GM19351 (cell line): ENCODE measurements around the gene ACE.

Experiments used
- ATAC-seq: cut with Tn5 transposase; IDR thresholded peaks from one replicate; pipeline ENCODE4 v1.9.1; 2021; ENCODE audit warnings: mild to moderate bottlenecking, moderate library complexity; ENCODE audit not compliant: unreplicated experiment

Gene ACE

DNA sequence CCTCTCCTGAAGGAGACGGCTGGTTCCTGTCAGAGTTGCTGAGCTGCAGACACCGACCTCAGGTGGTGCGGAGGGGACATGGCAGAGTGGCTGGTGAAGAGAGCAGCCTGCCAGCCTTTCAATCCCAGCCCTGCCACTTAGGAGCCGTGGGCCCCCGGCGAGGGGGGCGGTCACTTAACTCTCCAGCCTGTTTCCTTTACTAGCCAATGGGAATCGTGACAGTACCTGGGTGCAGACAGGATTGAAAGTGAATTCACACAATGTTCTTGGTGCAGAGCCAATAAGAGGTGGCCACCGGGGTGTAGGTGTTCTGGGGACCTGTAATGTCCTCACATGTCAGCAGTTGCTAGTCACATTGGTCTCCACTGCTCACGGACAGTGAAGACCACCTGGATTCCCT lies 13.5 kb downstream of the ACE start:
- ATAC-seq = no peak

DNA sequence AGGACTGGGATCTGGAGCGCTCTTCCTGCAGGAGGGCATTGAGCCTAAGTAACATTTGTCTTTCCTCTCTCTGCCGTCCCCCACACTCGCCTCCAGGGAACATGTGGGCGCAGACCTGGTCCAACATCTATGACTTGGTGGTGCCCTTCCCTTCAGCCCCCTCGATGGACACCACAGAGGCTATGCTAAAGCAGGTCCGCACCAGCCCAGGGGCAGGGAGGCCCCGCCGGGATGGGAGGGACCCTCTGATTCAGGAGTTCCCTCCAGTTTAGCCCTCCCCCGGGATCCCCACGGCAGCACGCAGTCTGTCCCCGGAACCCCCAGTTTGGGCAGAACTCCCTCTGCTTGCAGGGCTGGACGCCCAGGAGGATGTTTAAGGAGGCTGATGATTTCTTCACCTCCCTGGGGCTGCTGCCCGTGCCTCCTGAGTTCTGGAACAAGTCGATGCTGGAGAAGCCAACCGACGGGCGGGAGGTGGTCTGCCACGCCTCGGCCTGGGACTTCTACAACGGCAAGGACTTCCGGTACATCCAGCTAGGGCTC lies 14.1 kb downstream of the ACE start:
- no peak for ATAC-seq

DNA sequence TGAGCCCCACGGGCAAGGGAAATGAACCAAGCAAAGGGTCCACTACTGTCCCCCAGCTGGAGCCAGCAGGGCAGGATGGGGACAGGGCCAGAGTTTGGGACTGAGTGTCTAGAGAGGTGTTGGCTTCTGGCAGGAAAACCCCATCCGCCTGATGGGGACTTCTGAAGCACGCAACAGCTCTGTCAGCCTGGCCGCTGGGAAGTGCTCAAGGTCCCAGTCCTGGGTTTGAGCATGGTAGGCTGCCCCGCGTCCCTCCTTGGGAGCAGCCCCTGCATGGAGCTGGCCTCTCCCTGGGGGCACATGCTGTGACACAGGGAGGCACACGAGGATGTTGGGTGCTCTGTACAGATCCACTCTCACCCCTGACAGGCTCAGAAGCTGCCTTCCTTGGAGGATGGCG lies 14.6 kb downstream of the ACE start:
- no peak for ATAC-seq

DNA sequence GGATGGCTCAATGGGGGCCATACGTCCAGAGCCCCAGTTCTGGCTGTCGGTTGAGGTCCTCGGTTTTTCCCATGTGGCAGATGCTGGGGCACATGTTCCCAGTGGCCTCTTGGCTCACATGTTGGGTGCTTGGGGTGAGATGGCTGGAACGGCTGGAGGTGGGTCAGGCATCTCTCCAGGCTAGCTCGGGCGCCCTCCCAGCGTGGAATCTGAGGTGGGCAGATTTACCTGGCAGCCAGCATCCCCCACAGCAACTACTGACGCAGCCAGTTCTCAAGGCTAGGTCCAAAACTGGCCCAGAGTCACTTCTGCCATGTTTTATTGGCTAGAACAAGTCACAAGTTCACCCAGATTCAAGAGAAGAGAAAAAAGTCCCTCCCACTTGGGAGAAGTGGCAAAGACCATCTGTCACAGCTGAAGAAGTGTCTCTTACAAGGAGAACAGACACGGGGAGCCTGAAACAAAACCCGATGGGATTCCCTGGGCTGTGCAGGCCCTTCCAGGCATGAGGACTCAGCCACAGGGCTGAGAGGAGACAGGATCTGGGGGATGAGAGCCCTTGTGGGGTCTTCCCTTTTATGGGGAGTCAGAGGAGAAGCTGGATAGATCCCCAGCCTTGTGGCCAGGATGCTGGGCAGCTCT lies 15.2 kb downstream of the ACE start:
- no peak for ATAC-seq

DNA sequence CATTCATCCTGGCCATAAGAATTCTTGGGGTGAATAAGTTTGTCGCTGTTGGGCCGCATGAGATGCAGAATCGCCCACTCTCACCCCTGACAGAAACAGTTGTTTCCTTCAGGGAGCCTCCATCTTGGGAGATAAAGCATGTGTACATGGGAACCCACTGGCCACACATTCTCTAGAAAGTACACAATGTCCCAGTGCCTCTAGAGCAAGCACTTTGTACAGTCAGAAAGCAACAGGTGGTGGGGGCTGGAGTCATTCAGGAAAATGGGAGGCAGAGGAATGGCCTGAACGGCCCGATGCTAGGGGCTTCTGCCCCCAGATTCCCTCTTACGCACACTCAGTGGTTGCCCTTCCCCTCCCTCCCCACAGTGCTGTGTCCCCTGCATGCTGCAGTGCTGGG lies 16.1 kb downstream of the ACE start:
- no peak for ATAC-seq

DNA sequence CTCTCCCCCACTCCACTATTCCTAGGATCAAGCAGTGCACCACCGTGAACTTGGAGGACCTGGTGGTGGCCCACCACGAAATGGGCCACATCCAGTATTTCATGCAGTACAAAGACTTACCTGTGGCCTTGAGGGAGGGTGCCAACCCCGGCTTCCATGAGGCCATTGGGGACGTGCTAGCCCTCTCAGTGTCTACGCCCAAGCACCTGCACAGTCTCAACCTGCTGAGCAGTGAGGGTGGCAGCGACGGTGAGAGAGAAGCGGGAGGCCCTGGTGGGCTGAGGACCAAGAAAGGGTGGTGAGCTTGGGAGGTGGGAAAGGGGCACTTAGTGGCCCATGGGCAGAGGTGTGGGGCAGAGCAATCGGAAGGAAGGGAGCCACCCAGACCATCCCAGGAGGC lies 16.6 kb downstream of the ACE start:
- no peak for ATAC-seq

DNA sequence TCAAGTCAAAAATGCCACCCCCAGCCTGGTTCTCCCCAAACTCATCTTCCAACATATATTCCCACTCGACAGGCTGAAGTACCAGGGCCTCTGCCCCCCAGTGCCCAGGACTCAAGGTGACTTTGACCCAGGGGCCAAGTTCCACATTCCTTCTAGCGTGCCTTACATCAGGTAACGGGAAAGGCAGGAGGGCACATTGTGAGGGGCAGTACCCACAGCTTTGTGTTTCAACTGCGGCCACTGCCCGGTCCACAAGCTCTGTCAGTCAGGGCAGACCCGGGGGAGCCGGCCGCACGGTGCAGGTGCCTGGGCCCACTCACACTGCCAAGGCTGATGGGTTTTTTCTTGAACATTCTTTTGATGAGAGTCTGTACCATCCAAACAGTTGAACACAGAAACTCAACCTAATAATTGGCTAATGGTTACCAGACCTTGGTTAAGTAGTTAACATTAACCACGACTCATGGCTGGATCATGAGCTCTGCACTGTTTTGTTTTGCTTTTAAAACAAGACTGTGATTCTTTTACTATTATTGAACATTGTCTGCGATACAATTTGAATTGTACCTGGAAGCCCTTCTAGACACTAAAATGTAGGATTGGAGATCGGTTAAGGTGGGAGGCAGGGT lies 17.6 kb downstream of the ACE start:
- no peak for ATAC-seq

DNA sequence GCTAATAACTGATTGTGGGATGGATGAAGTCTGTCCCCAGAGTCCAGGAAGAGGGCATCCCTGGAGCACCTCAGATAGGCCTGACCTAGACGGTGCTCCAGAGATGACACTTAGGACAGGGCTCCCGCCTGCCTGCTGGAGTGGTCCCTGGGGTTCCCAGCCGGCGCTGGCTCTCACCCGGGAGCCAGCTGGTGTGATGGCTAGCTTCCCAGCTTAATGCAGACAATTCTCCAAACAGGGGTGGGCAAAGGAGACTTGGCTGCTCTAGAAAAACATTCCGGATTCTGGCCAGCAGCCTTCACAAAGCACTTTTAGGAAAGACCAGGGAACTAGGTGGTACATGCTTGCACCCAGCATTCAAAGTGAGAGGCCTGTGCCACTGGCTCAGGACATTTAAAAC lies 18.6 kb downstream of the ACE start:
- no peak for ATAC-seq

DNA sequence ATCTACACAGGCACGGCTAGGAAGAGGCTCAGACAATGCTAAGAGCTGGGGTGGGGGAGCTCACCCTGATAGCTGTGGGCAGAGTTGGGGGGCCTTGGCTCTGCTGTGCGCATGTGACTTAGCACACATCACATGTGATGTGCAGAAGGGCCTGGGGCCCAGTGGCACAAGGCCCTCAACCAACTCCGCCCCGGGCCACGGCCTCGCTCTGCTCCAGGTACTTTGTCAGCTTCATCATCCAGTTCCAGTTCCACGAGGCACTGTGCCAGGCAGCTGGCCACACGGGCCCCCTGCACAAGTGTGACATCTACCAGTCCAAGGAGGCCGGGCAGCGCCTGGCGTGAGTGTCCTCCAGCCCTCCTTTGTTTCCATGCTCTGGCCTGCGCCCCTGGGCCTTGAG lies 19.3 kb downstream of the ACE start:
- no peak for ATAC-seq

DNA sequence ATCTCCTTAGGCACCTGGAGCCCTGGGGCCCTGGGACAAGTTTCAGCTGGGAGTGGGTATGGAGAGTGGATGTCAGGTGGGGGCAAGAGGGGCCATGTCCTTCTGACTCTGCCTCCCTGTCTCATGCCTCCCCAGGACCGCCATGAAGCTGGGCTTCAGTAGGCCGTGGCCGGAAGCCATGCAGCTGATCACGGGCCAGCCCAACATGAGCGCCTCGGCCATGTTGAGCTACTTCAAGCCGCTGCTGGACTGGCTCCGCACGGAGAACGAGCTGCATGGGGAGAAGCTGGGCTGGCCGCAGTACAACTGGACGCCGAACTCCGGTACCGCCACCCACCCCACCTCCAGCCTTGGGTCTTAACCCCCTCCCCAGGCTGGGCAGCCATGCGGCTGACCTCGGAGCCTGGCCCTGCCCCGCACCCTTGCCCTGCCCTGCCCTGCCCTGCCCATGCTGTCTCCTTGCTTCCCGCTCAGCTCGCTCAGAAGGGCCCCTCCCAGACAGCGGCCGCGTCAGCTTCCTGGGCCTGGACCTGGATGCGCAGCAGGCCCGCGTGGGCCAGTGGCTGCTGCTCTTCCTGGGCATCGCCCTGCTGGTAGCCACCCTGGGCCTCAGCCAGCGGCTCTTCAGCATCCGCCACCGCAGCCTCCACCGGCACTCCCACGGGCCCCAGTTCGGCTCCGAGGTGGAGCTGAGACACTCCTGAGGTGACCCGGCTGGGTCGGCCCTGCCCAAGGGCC lies 20.0 kb downstream of the ACE start:
- ATAC-seq = no peak

DNA sequence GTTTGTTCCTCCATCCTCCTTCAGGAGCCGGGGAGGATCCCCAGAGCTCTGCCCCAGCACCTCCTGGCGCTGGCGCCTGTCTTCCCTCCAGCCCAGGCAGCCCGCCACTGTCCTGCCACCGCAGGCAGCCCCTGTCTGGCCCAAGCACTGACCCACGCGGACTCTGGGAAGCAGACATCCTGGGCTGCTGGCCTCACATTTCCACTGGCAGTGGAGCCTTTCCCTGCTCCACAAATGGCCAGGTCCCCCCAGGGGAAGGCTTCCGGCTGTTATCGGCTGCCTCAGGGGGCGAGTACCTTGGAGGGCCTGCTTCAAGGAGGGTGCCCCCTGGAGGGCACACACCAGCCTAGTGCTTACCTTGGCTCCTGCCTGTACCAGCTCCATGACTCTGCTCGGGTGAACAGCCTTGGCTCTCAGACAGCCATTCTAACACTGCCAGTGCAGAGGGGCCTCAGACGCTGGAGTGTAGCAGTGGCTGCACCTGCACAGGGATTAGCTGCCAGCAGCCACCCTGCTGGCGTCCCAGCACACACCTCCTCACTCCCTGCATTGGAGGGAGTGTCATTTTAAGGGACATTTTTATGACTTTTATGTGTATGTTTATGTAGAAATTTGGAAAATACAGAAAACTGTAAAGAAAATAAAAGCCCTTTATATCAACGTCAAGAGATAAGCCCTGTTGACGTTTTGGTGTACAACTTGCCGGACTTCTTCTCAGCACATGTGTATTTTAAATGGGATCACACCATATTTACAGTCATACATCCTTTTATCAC lies 21.0 kb downstream of the ACE start:
- no peak for ATAC-seq

DNA sequence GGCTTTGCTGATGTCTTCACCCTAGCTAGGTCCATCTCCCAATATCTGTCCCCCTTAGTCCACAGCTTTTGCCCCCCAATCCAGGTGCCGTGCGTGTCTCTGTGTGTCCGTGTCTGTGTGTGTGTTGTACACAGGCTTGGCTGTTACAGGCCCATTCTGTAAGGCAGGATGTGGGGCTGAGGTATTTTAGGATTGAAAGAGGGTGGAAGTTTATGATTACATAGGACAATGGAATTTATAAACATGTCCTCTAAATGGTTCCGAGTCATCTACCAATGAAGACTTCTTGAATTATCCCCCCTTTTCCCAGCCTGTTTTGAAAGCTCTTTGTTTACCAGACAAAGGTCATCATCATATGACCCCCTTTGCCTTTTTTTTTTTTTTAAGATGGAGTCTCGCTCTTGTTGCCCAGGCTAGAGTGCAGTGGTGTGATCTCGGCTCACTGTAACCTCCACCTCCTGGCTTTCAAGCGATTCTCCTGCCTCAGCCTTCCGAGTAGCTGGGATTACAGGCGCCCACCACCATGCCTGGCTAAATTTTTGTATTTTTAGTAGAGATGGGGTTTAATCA lies 21.9 kb downstream of the ACE start:
- ATAC-seq = no peak

DNA sequence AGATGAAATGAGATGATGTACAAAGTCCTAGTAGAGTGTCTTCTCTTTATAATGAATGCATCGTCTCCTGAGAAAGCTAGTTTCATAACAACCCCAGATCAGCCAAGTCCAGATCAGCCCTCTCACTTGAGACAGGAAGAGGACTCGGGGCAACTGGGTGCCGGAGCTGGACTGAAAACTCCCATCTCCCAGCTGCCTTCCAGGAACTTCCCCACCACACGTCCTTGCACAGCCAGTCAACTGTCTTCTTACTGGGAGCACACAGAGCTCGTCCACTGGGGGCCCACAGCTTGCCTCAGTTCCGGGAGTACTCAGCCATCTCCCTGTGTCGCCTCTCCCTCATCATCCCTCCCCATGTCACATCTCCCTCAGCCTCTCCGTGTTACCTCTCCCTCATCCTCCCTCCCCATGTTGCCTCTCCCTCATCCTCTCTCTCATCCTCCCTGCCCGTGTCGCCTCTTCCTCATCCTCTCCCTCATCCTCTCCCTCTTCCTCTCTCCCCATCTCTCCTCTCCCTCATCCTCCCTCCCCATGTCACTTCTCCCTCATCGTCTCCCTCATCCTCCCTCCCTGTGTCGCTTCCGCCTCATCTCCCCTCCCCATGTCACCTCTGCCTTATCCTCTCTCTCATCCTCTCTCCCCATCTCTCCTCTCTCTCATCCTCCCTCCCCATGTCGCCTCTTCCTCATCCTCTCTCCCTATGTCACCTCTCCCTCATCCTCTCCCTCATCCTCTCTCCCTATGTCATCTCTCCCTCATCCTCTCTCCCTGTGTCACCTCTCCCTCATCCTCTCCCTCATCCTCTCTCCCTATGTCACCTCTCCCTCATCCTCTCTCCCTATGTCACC lies 23.9 kb downstream of the ACE start:
- no peak for ATAC-seq

DNA sequence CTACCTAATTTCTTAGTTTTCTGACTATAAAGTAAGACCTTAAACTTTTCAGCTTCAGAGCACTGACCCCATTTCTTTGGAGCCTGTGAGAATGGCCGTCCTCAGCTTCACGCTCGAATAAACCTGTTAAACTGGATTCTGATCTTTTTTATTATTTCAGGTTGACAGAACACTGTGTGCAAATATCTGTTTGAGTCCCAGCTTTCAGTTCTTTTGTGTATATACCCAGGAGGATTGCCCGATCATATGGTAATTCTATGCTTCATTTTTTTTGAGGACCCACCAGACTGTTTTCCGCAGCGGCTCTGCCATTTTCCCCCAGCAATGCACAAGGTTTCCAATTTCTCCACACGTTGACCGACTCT lies 26.5 kb downstream of the ACE start:
- ATAC-seq = no peak

DNA sequence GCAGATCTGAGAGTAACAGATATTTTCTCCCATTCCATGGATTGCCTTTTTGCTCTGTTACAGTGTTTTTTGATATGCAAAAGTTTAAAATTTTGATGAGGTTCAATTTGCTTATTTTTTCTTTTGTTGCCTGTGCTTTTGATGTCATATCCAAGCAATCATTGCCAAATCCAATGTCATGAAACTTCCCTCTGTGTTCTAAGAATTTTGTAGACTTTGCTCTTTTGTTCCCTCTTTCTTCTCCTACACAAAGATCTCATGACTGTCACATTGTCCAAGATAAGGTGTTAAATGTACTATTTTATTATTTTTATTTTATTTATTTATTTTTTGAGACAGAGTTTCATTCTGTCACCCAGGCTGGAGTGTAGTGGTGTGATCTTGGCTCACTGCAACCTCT lies 27.4 kb downstream of the ACE start:
- no peak for ATAC-seq

DNA sequence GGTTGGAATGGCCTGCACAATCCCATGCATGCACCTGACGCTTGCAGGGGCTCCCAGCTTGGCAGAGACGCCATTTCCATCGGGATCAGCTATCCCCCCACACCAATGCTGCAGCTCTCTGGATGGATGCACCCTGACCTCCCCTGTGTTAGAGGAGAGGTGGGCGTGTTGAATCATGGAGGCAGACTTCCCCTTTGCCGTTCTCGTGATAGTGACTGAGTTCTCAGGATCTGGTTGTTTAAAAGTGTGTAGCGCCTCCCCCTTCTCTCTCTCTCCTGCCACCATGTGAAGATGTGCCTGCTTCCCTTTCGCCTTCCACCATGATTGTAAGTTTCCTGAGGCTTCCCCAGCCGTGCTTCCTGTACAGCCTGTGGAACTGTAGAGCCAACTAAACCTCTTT lies 28.5 kb downstream of the ACE start:
- ATAC-seq = no peak

DNA sequence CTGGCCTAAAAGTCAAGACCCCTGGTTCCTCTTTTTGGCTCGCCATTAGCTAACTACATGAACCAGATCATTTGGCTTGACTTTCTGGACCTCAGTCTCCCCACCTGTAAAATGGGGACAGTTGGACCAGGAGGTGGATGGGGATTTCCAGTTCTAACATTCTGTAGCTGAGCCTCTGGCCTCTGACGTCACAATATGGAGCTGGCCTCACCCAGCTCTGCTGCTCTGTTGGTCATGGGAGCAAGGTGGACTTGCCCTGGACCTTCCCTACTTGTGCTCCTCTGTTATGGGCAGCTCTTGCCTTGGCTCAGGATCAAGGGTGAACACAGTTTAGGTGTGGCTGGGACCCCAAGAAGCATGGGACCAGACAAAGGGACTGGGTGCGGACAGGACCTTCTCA lies 29.8 kb downstream of the ACE start:
- ATAC-seq = no peak

DNA sequence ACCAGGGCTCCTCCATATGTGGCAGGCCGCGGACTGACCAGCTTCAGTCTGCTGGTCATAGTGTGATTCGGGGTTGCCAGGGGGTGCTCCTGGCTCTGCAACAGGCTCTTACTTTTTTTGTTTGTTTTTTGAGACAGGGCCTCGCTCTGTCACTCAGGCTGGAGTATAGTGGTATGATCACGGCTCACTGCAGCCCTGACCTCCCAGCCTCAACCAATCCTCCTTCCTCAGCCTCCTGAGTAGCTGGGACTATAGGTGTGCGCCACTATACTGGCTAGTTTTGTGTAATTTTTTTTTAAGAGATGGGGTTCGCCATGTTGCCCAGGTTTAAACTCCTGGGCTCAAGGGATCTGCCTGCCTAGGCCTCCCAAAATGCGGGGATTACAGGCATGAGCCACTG lies 34.5 kb downstream of the ACE start:
- no peak for ATAC-seq

DNA sequence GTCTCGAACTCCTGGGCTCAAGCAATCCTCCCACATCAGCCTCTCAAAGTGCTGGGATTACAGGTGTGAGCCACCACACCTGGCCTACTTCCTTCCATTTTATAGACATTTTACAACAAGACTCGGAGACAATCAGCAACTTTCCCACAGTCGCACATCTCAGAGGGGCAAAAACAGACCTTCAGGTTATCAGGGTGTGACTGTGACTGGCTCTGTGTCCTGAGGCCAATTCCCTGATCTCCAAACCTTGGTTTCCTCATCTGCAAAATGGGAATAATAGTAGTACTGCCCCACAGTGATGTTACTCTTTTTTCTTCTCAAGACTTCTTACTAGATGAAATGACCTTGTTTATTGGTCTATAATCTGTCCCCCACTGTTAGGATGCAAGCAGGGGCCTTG lies 35.5 kb downstream of the ACE start:
- ATAC-seq = no peak

DNA sequence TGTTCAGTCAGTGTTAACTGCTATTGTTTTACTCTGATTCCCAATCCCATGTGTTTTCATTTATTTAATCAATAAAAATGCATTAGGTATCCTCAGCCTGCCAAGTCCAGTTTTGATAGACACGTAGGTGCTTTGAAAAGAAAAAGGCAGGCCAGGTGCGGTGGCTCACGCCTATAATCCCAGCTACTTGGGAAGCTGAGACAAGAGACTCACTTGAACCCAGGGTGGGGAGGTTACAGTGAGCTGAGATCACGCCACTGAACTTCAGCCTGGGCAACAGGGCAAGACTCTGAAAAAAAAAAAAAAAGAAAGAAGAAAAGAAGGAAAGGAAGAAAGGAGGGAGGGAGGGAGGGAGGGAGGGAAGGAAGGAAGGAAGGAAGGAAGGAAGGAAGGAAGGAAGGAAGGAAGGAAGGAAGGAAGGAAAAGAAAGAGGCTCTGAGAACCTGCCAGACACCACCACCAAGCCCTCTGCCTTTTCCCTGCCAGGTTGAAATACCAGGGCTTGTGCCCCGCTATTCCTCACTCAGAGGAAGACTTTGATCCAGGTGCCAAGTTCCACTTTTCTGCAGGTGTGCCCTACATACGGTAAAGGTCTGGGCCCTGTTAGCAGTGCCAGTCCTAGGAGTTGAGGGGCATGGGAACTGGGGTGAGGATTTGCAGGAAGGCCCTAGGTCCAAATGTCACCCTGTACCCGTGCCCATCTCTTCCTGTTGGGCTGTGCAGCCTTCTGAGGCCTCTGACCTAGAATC lies 36.2 kb downstream of the ACE start:
- no peak for ATAC-seq
